HG03575 (cell line): ENCODE data around the gene NINL.

ENCODE experiments used
- ATAC-seq: cut with Tn5 transposase; IDR thresholded peaks from one replicate; pipeline ENCODE4 v1.9.1; 2021; ENCODE audit not compliant: unreplicated experiment, insufficient number of reproducible peaks, low FRiP score; ENCODE audit errors: extremely low read depth

NINL gene

DNA sequence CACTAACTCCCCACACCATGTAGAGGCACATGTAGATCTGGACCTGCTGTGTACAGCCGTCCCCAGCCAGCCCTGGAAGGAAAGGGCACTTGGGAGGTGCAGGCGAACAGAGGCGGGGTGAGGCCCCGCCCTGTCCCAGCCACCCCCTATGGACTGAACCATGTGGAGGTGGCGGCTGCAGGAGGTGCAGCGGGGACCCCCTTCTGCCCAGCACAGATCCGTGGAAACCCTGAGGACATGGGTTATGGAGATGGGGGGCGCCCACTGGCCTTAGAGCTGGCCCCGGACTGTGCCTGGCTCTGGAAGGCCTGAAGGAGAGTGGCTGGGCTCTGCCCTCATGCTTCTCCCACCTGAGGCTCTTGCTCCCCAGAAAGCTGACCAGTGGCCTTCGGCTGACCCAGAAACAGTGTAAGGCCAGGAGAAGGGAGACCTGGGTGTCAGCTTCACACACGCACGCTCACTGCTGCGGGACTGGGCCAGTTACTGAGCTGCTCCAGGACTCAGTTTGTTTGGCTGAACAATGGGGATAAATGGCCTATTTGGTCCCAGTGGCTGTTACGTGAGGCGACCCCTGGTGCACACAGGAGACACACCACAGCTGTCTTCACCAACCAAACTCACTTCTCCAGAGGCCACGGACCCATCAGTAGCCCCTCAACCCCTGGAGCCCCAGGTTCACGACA lies 90.7 kb downstream of the NINL start:
- ATAC-seq, result no peak

DNA sequence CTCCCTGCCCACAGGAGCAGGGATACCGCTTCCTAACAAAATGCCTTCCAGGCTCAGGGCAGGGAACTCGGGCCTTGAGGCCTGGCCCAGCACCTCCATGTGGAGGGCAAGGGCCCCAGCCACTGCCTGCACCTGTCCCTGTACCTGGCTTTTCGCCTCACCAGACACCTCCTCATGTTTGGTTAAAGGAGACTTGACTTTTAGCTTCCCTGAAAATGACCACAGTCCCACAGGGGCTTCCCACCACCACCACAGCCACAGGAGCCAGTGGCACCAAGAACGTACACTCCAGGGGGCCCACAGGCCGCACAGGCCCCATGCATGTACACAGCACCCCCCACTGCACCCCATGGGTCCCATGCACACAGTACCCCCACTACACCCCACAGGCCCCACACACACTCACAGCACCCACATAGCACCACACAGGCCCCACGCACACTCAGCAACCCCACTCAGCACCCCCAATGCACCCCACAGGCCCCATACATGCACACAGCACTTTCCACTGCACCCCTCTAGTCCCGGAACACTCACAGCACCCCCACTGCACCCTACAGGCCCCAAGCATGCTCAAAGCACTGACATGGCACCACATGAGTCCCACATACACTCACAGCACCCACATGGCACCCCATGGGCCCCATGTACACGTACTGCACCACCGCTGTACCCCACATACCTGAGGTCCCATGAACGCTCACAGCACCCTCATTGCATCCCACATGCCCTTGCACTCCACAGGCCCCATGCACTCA lies 91.4 kb downstream of the NINL start:
- ATAC-seq, result no peak

DNA sequence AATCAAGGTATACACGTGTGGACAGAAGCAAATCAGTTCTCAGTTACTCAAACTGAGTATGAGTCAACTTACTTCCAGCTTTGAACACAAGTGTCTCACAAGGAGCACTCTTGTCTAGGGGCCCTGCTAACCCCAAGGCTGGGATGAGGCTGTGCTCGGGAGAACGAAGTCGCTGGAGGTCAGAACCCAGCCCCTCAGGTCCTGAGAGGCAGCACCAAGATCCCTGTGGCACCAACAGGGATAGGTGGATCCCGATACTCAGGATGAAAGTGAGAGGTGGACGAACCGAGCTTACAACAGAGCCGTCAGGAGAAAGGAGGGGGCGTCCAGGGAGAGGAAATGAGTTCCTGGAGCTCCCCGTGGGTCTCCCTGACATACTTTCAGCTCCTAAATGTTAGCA lies 92.2 kb downstream of the NINL start:
- no peak for ATAC-seq

DNA sequence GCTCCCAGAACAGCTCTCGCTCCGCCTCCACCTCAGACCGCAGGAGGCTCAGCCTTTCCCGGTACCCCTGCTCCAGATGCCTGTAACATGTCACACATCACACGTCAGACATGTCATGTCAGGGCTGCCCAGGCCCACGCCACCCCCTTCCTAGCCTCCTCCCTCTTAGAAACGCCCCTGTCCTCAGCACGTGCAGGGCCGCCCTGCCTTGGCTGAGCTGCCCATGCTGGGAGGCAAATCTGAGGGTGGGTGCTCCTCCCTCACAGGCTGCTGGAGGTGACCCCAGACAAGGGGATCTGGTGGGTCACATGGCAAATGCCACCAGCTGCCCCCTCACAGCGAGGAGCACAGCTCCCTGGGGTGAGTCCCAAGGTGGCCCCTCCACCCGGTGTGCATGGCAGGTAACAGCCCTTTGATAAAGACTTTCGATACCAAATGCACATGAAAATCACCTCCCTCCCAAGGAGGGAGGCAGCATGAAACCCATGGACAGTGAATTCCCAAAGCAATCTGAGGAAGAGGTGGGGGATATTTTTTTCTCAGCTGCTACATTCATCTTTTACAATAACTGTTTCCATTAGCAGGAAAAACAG lies 93.8 kb downstream of the NINL start:
- ATAC-seq, result no peak

DNA sequence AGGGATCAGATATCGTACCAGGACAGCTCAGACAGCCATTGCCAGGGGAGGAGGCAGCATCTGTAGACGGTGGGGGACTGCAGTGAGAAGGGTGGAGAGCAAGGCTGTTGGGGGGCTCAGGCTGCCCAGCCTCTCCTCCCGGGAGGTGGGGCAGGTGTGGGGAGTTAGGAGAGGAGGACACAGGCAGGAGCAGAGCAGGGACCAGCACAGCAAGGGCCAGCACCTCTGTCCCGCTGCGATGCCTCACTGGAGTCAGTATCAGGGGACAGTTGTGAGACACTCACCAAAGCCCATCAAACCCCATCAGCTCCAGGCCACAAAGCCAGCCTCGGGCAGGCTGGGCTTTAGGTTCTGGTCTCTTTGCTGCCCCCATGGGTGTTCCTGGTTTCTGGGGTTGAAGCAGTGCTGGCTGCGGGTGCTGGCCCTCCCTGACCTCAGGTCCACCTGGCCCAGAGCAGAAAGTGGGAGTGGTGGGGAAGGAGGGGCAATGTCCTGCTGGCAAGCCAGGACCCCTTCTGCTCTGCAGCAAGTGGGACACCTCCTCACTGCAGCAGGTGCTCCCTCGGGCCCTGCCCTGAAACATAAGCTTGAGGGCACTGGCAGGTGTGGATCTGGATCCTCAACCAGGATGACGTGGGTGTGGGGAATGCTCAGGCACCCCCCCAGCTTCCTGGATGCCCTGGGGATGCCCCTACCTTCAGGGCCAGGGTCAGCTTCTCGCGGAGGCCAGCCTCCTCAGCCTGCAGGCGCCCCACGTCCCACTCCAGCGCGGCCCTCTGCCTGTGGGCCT lies 94.5 kb downstream of the NINL start:
- no peak for ATAC-seq

DNA sequence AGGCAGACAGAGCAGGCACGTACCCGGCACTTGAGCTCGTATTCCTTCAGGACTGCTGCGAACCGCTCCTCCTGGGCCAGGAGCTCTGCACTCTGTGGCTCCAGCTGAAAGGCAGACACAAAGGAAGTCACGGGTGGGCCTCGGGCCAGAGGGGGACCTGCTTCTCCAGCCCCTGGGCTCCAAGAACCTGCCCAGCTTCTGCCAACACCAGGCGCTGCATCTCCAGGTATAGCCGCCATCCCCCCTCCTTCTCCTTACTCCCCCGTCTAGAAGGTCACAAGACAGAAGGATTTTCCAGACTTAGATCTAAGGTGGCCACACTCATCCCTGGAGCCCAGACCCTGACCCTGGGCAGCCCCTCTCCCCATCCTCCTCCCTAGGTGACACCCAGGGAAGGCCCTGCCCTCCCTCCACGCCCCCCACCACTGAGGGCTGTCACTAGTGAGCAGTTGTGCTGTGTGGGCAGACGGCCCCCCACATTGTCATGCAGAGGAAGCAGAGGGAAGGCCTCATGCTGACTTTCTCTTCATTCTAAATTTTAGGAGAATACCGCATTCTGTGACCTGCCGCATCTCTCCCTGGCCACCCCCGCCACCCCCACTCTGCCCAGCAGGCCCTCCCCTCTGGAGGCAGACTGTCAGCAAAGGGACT lies 96.0 kb downstream of the NINL start:
- ATAC-seq, result no peak

DNA sequence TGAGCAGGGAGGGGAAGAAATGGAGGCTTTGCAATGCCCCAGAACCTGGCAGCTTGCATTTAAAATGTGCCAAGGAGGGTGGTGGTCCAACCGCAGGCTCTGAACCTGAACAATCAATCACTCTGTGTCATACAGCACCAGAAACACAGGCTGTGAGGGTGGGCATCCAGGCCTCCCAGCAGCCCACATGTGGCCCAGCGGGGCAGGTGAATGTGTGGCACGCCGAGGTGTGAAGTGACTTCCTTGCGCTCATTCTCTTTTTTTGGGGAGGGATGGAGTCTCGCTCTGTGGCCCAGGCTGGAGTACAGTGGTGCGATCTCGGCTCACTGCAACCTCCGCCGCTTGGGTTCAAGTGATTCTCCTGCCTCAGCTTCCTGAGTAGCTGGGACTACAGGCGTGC lies 97.4 kb downstream of the NINL start:
- no peak for ATAC-seq

DNA sequence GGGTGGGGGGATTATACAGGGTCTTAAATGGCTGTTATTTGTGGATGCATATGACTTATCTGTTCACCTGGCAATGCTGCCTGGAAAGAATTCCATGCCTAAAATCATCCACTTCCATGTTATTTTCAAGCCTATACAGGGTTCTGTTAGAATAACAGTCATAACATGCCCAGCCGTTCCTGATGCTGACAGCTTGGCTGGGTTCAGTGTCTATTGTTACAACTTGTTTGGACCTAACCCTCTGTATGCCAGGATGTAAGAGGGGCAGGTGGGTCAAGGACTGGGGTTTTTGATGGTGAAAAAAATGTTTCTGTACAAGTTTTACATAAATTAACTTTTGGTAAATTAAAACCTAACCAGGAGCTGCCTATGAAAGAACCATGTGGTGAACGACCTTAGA lies 98.0 kb downstream of the NINL start:
- no peak for ATAC-seq

DNA sequence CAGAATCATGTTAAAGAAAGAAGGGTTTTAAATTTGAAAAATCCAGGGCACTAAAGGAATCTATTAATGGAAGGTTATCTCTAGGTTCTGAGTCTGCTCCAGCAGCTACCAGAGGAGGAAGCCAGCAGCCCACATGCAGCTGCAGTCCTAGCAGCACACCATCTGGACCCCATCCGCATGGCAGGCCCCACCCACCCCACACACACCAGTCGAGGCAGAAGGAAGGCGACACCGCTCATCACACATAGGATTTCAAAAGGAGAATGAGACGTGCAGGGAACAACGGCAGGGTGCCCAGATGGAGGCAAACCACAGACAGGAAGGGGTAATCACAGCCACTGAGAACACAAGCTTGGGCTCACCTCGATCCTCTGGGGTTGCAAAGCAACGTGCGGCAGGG lies 99.0 kb downstream of the NINL start:
- no peak for ATAC-seq

DNA sequence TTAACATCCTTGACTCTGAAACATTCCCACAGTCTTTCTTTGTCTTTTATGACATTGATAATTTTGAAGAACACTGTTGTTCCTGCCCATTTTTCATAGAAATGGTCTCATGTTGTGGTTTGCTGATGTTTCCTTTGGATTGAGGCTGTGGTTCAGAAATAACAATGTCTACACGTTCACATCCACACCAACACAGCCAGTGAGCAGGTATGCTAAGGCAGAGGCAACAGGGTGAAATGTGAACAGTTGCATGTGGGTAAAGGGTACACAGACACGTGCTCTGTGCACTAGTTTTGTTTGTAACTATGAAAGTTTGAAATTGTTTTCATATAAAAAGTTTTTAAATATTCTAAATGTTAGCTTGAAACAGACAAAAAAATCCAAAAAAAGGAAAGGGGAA lies 99.5 kb downstream of the NINL start:
- ATAC-seq, result no peak

DNA sequence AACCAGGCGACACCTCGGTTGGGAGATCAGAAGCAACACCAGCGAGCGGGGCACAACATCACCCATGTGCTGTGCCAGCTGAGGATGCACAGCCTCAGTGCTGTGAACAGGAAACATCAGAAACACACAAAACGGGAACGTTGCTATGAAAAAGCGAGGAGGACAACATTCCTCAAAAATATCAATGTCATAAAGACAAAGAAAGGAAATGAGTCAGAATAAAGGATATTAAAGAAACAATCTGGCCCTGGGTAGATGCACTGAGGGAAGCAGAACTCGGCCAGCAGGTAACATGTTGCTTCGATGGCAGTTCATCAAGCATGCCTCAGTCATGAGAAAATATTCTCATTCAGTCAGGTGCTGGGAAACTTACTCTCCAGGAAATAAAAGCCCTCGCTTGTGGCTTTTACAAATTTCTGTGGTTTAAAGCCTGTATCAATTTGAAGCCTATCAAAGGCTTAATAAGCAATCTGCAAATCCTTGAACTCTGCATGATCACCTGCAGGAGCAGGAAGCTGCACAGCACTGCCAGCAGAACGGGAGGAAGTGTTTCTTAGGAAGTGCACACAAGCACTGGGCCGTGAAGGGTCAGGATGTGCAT lies 100.3 kb downstream of the NINL start:
- no peak for ATAC-seq

DNA sequence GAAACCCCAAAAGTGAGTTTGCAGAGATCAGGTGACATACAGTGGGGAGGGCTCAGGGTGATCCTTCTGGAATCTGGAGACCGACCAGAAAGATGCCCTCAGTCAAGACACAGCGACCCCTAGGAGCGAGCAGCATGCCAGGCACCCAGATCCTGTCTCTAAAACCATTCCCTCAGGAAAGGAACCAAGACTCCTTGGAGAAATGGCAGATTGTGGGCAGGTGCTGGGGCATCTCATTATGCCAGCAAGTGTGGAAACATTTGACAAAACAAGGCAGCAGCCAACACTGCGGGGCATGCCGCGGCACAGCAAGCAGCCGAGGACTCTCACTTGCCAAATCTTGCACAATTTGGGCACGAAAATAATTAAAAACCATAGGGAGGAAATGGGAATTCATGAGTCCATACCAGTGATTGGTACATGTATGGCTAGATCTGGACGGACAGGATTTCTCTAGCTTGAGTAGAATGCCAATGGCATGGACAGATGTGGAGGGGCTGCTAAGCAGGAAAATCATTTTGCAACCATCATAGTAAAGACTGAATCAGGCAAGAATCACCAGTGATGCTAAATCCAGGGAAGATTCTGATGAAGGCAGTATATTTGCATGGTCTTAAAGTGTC lies 101.0 kb downstream of the NINL start:
- no peak for ATAC-seq

DNA sequence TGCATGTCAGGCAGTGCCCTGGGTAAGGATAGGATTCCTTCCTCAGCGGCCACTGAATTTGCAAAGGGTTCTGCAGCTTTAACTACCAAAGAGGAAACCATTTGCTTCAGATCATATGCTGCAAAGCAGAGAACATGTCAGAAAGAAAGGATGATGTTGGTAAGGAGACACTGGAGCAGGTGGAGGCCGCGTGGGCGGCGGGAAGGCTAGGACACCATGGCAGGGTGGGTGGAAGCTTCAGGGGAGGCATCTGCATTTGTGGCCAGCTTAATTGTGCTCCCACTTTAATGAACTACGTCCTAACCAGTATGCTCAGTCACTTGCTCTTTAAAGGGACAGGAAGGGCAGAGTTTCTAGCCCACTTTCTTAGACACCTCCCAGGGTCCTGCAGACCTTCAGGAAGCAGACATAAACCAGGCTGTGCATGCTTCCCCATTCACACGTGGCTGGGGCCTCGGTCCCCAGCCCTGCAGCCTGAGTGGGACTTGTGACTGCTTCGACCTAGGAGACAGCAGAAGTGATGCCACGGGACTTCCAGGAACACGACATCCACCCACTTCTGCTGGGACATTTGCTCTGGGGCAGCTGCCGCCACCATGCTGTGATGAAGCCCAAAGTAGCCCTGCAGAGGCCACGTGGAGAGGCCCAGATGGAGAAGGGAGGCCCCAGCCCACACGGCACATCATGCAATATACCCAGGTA lies 101.7 kb downstream of the NINL start:
- no peak for ATAC-seq

DNA sequence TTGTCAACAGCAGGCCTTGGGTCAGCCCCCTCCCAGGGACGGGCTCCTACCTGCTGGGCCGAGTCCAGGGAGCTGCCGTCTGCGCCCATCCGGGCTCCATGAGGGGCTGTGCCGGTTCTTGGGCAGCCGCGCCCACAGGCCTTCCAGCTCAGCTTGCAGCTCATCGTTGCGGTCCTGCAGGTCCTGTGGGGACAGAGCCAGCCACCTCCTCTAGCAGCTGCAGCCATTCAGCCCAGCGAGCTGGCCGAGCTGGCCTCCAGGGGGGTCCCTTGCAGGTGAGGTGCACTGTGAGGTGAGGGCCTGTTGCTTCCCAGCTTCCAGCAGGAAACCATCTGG lies 103.4 kb downstream of the NINL start:
- no peak for ATAC-seq

DNA sequence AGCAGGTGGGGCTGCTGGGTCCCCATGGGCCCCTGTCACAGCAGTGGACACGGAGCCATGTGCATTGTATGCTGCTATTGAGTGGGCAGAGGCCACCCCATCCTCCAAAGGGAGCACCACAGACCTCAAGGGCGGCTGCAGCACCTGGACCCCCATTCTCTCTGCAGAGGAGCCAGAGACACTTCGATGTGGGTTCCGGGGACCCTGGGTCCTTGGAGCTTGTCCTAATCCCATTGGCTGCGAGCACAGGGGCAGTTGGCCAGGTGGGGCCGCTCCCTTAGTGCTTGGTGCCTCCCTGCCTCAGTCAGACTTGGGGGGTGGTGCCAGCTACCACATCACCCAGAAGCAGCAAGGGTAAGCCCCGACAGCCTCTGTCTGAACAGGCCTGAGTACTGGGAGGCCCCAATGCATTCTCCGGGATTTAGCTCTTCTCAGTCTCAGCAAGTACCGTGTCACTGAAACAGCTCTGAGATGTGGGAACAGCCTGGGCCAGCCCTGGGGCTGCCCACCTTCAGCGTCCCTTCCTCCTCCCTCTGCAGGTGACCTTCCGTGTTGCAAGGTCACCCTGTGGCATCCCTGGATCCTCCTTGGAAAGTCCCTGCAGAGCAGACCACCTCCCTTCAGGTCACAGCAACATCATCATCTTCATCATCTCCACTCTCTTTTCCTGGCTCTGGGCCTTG lies 104.0 kb downstream of the NINL start:
- no peak for ATAC-seq

DNA sequence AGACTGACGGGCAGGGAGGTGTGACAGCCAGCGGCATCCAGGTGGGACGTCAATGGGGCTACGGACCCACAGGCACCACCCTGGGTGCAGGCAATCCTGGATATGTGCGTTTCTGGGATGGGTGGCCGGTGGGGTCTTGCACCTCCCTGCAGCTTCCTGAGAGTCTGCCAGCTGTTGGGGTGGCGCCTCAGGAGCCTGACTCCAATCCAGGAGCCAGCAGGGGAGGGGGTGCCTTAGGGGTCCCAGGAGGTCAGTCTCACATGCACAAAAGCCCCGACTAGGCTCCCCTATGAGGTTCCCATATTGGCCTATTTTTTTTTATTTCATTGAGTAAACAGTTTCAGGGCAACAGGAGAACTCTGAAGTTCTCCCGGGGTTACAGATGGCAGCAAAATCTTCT lies 104.5 kb downstream of the NINL start:
- no peak for ATAC-seq

DNA sequence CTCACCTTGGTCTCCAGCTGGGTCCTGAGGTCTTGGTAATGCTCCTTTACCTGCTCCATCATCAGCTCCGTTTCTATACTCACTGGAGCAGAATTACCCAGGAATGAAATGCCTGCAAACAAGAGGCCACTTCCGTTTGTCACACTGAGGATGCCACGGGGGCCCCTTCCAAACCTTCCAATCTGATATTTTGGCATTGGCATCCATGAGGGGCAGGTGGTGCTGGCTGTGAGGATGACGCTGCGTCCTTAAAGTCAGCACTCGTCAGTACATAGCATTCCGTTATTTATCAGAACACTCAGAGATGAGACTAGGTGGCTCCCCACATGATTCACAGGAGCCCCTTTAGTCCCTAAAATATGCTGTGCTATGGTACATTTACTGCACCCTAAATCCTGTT lies 105.2 kb downstream of the NINL start:
- ATAC-seq, result no peak

DNA sequence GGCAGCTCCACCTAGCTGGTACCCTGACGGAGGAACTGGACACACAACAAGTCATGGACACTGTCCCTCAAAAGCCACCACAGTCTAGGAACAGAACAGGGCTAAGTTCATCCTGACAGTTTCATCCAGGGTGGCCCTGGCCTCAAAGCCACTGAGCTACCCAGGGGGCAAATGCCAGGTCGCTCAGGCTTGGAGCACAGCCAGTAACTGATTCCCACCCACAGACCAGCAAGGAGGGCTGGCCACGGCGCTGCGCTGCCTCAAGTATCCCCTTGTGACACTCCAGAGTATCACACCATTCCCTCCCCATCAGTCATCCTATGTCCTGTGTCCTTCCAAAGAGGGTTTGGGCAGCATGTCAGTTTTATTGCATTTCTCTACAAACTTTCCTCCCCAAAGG lies 105.7 kb downstream of the NINL start:
- ATAC-seq, result no peak
